GM11168 (cell line): ENCODE data around the gene TMEM95.

Experiments used
- in situ Hi-C: fragments of 300-500 bp; cut with MboI; formaldehyde crosslinking; loops from one replicate; pipeline ENCODE4 v1.12.0; 2022; ENCODE audit warnings: low sequenced_read_pairs; ENCODE audit not compliant: unreplicated experiment

Gene TMEM95

GRCh38 chr17:7355053-7355452 lies at the start of gene TMEM95:
TSS of gene TMEM95 (plus strand) at chr17:7355156. CDS start at chr17:7355205, 49 bp downstream.
- in situ Hi-C loops = no loop called here

GRCh38 chr17:7306911-7307685 lies 47.9 kb upstream of the TMEM95 start, which contains the start of gene EIF5A:
TSS of gene EIF5A (plus strand) at chr17:7307628. CDS start at chr17:7309636, 2,008 bp downstream.
- in situ Hi-C loops = no loop called here

GRCh38 chr17:7307686-7308624 lies 47.0 kb upstream of the TMEM95 start:
- in situ Hi-C loops = no loop called here

- in situ Hi-C loops = no loop called here
Measured at GRCh38 chr17:7308625-7309433, 46.1 kb upstream of the TMEM95 start.

- in situ Hi-C loops = no loop called here
Measured at GRCh38 chr17:7309628-7310027, 45.3 kb upstream of the TMEM95 start.

GRCh38 chr17:7311110-7311705 lies 43.7 kb upstream of the TMEM95 start:
- in situ Hi-C loops = no loop called here

GRCh38 chr17:7312432-7313087 lies 42.4 kb upstream of the TMEM95 start:
- in situ Hi-C loops = no loop called here

GRCh38 chr17:7313088-7313889 lies 41.7 kb upstream of the TMEM95 start:
- in situ Hi-C loops = no loop called here

- in situ Hi-C loops = no loop called here
Measured at GRCh38 chr17:7313890-7314718, 40.9 kb upstream of the TMEM95 start.

GRCh38 chr17:7314719-7315569 lies 40.0 kb upstream of the TMEM95 start, which contains the start of gene GPS2:
TSS of gene GPS2 (minus strand) at chr17:7315360. CDS start at chr17:7315052, 308 bp downstream.
- in situ Hi-C loops = no loop called here

GRCh38 chr17:7315570-7316235 lies 39.3 kb upstream of the TMEM95 start:
- in situ Hi-C loops = no loop called here

- in situ Hi-C loops = no loop called here
Measured at GRCh38 chr17:7317161-7317803, 37.7 kb upstream of the TMEM95 start.

GRCh38 chr17:7318121-7318860 lies 36.7 kb upstream of the TMEM95 start:
- in situ Hi-C loops = no loop called here

GRCh38 chr17:7321466-7321865 lies 33.5 kb upstream of the TMEM95 start:
- in situ Hi-C loops = no loop called here
